DOHH2 (cell line): ENCODE data around the gene SYNDIG1.

Experiments
- CTCF ChIP-seq: fragments of 200-600 bp; sonication (generic); IDR thresholded peaks from one replicate; pipeline ENCODE4 v1.5.1; 2014; ENCODE audit warnings: antibody characterized with exemption, mild to moderate bottlenecking, low read depth, low read length; ENCODE audit not compliant: poor library complexity, severe bottlenecking
- EZH2phosphoT487 ChIP-seq: fragments of 200-600 bp; sonication (generic); IDR thresholded peaks from 2 replicates; pipeline ENCODE4 v1.6.1; 2017; ENCODE audit warnings: borderline replicate concordance, mild to moderate bottlenecking, antibody characterized with exemption, low read length, moderate library complexity, mixed read lengths

- TF ChIP-seq EZH2phosphoT487: no peak
- TF ChIP-seq CTCF: no peak
Measured at GRCh38 chr20:24546232-24546892, 76.9 kb downstream of the SYNDIG1 start.
